GM13977 (cell line): ENCODE measurements around the gene CTAG1B.
"Not testable (repeated sequence)": the region's sequence is repeated elsewhere in the genome, so short reads cannot be mapped to it uniquely, and the experiment has no call there.

Experiments used
- DNase-seq: peaks from one replicate; pipeline ENCODE4 v3.0.0; 2012; ENCODE audit warnings: low spot score
- in situ Hi-C: fragments of 300-500 bp; cut with MboI; formaldehyde crosslinking; loops from one replicate; pipeline ENCODE4 v1.12.0; 2022; ENCODE audit warnings: low sequenced_read_pairs, low pct_unique_long_range_greater_than_20kb, mixed read lengths, inconsistent platforms; ENCODE audit not compliant: unreplicated experiment
- TF ChIP-seq, protein P1 (sequence below): IDR thresholded peaks from 2 replicates; pipeline ENCODE4 v1.5.1; 2012; ENCODE audit warnings: mild to moderate bottlenecking, control low read depth; ENCODE audit not compliant: insufficient read depth; ENCODE audit errors: extremely low read depth, missing control alignments

The CTAG1B gene

DNA sequence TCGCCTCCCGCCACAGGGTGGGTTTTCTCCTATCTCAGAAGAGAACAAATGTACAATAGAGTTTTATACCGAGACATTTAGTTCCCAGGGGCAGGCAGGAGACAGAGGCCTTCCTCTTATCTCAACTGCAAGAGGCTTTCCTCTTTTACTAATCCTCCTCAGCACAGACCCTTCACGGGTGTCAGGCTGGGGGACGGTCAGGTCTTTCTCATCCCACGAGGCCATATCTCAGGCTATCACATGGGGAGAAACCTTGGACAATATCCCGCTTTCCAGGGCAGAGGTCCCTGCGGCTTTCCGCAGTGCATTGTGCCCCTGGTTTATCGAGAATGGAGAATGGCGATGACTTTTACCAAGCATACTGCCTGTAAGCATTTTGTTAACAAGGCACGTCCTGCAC is 10.3 kb downstream of the CTAG1B start:
- DNase-seq, in situ Hi-C loops: not testable (repeated sequence)

DNA sequence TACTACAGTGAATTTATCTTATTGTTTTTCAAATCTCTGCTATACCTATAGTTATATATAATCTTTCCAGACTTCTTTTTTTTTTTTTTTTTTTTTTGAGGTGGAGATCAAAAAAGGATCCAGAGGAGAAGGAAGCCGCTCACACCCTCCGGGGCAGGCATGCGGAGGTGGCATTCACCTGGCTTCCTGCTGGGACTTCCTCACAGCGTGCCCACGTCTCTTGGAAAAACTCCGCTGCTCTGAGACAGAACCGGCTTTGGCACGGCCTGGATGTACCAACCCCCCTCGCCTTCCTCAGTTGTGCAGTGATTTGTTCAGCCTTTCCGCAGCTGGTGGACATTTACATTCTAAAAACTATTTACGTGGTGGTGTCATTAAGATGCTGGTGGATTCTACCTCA is 11.1 kb downstream of the CTAG1B start:
- in situ Hi-C loops, DNase-seq: not testable (repeated sequence)

DNA sequence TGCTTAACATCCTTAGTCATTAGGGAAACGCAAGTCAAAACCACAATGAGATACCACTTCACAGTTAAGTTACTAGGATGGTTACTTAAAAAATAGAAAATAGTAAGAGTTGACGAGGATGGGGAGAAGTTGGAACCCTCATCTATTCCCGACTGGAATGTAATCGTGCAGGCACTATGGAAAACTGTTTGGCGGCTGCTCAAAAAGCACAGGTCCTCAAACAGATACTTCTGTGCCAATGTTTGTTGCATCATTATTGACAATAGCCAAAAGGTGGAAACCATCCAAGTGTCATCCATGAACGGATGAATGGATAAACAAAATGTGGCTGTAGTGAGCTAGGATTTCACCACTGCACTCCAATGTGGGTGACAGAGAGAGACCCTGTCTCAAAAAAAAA is 11.7 kb downstream of the CTAG1B start:
- in situ Hi-C loops: no loop called here
- no peak for DNase-seq
- TF ChIP-seq, protein P1, sequence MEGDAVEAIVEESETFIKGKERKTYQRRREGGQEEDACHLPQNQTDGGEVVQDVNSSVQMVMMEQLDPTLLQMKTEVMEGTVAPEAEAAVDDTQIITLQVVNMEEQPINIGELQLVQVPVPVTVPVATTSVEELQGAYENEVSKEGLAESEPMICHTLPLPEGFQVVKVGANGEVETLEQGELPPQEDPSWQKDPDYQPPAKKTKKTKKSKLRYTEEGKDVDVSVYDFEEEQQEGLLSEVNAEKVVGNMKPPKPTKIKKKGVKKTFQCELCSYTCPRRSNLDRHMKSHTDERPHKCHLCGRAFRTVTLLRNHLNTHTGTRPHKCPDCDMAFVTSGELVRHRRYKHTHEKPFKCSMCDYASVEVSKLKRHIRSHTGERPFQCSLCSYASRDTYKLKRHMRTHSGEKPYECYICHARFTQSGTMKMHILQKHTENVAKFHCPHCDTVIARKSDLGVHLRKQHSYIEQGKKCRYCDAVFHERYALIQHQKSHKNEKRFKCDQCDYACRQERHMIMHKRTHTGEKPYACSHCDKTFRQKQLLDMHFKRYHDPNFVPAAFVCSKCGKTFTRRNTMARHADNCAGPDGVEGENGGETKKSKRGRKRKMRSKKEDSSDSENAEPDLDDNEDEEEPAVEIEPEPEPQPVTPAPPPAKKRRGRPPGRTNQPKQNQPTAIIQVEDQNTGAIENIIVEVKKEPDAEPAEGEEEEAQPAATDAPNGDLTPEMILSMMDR: no peak

DNA sequence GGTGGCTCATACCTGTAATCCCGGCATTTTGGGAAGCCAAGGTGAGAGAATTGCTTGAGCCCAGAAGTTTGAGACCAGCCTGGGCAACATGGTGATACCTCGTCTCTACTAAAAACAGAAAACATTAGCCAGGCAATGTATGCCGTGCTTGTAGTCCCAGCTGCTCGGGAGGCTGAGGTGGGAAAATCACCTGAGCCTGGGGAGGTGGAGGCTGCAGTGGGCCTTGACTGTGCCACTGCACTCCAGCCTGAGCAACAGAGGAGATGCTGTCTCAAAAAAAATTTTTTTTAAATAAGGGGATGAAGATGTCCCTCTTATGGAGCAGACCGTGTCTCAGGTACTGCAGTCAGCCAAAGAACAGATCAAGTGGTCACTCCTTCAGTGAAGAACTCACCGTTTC is 13.5 kb downstream of the CTAG1B start:
- in situ Hi-C loops: no loop called here
- TF ChIP-seq, protein P1: no peak
- no peak for DNase-seq

DNA sequence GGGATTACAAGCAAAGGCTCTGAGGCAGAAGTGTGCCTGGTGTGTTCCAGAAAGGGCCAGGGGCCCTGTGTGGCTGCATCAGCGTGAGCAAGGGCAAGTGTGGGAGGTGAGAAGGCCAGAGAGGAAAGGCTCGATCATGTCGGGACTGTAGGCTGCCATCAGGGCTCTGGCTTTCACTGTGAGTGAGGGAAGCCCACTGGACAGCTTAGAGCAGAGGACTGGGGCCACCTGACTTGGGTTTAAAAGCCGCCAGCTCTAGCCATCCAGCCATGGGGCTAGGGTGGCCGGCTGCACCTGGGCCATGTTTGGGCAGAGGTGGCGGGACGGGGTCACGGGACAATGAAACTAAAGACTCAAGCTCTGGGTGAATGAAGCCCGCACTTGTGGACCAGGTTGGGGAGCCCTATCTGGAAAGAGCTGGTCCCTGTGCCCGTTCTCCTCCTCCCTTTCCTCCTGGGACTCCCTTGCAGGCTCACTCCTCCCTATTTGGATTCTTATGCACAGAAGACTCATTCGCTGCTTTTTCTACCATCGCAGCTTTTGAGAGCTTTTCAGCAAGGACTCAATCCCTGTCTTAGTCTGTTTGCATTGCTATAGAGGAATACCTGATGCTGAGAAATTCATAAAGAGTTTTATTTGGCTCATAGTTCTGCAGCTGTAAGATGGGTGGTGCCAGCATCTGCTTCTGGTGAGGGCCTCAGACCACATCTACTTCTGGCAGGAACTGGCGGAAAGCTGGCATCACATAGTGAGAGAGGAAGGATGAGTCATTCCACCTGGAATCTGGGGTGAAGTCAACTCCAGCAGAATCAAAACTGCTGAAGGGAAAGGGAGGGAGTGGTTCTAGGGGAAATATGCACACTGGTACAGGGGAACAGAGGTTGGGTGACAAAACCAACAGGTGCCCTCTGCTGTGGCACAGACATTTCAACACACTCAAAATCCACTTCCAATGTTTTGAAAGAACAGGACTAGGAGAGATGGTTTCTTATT is 15.3 kb downstream of the CTAG1B start:
- TF ChIP-seq, protein P1: no peak
- DNase-seq: no peak
- in situ Hi-C loops: no loop called here

DNA sequence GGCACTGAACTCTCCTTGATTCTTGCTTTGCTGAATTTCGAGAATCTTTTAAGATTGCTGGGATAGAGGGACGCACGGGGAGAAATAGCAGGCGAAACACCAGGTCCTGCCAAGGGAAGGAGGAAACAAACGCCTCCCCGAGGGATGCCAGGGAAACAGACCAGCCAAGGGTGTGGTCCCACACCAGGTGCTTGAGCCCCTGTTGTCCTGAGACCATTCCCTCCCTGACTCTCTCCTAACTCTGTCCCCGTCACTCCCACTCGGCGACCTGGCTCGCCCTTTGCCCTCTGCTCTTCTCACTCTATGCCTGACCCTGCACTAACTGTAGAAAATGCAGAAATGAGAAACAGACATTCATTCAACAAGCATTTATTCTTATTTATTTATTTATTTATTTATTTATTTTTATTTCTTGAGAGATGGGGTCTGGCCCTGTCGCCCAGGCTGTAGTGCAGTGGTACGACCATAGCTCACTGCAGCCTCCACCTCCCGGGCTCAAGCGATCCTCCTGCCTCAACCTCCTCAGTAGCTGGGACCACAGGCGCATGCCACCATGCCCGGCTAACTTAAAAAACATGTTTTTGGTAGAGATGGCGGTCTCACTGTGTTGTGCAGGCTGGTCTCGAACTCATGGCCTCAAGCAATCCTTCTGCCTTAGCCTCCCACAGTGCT is 16.2 kb downstream of the CTAG1B start:
- in situ Hi-C loops: no loop called here
- TF ChIP-seq, protein P1: no peak
- DNase-seq: no peak

DNA sequence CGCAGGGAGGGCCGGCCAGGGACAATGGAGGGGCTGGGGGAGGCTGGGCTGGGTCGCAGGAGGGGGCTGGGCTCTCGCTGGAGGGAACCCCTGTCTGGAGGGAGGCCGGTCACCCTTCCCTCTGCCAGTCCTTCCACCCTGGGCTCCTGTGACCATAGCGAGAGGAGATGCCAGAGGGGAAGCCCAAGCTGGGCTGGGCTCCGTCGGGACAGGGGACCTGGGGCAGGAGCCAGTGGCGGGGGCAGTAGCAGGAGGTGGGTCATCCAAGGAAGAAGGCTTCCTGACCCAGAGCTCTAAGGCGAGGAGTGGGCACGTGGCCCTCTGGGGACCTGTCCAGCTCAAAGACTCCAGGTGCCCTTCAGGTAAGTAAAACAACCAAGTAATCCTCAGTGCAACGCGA is 16.9 kb downstream of the CTAG1B start:
- in situ Hi-C loops: no loop called here
- no peak for DNase-seq
- TF ChIP-seq, protein P1: no peak
